MM.1S (cell line): Measurements from ENCODE around the gene USP49.

Experiments used
- CTCF ChIP-seq: fragments of 300-600 bp; sonication (generic); IDR thresholded peaks from 2 replicates; pipeline ENCODE4 v1.5.1; 2016; ENCODE audit warnings: antibody characterized with exemption, low read length, mixed read lengths
- EZH2 ChIP-seq: fragments of 300-600 bp; sonication (generic); optimal IDR thresholded peaks from 2 replicates; pipeline ENCODE3; 2017; ENCODE audit warnings: low read depth, mild to moderate bottlenecking, antibody characterized with exemption, low read length, mixed read lengths
- EZH2phosphoT487 ChIP-seq: fragments of 300-600 bp; sonication (generic); IDR thresholded peaks from 2 replicates; pipeline ENCODE4 v1.6.1; 2018; ENCODE audit warnings: antibody characterized with exemption, low read length

- TF ChIP-seq CTCF (no peak), EZH2phosphoT487 (no peak), EZH2 (no peak)
Measured at GRCh38 chr6:41884957-41885356, 10.2 kb downstream of the USP49 start.
